Measurements from ENCODE around the gene LRP1B. TPM values are rescaled to one million over a fixed set of nuclear protein-coding genes. Genes with fewer than 3 reads are reported as not detected.

The LRP1B gene
- total and polyA plus RNA-seq, 2 of the 8 experiments (the other 6 are each of a cell fraction or from before 2014, with no cell fraction given): 0.03 TPM; not detected in 1

- no peak overlapping the region for H3K4me2 ChIP-seq (ENCODE audit: insufficient read depth in 1 of 2, low read depth in 2 of 2, low read length in 2 of 2)
Observed at GRCh38 chr2:140916410-140916809, 1214.4 kb downstream of the LRP1B start.

More at GRCh38 chr2:140916410-140916809, 1214.4 kb downstream of the LRP1B start:
- H3K9me3 ChIP-seq (ENCODE audit: insufficient read depth in 2 of 2, low read depth in 1 of 2, low read length in 1 of 2): no peaks in the 10 kb centered on the region
- no peak overlapping the region for H3K27ac ChIP-seq (ENCODE audit: low read depth, low read length)
- H4K8ac ChIP-seq (ENCODE audit: extremely low read depth, insufficient read depth, low read length): no peak overlapping the region
- H3K4me1 ChIP-seq (replicated peaks in 1 of 4; ENCODE audit: control insufficient read depth in 3 of 4, insufficient read depth in 4 of 4, low read length in 3 of 4): no peaks in the 10 kb centered on the region
- H3K36me3 ChIP-seq (ENCODE audit: control insufficient read depth in 2 of 4, insufficient read depth in 4 of 4, low read length in 3 of 4): no peaks in the 10 kb centered on the region
- no peak overlapping the region for H3K56ac ChIP-seq (replicated peaks; ENCODE audit: insufficient read length, low read depth, low read length)
- H3K79me1 ChIP-seq (ENCODE audit: low read depth, low read length): no peaks in the 10 kb centered on the region
- POLR2A ChIA-PET (ENCODE audit: partially characterized antibody): no interaction called here
- CTCF ChIA-PET (ENCODE audit: partially characterized antibody): no interaction called here
- no peaks in the 10 kb centered on the region for H3K27me3 ChIP-seq (replicated peaks in 1 of 4; ENCODE audit: control insufficient read depth in 3 of 4, extremely low read depth in 1 of 4, insufficient read depth in 3 of 4, low read length in 3 of 4)
- FAIRE-seq (no peak), DNase-seq (ENCODE audit: low read depth in 1 of 2, low spot score in 2 of 2) (no peak)
- H2BK15ac ChIP-seq (ENCODE audit: low read length): no peak overlapping the region
- H3K79me2 ChIP-seq (ENCODE audit: control insufficient read depth in 1 of 2, insufficient read depth in 2 of 2, low read length in 2 of 2): no peaks in the 10 kb centered on the region
- no peak overlapping the region for H3K9ac ChIP-seq (replicated peaks in 1 of 4; ENCODE audit: extremely low read depth in 1 of 4, low read depth in 3 of 4, low read length in 3 of 4)
- H2BK120ac ChIP-seq (replicated peaks; ENCODE audit: low read depth, low read length): no peak overlapping the region
- H2AFZ ChIP-seq (ENCODE audit: low read length): no peak overlapping the region
- H3K4me3 ChIP-seq (ENCODE audit: extremely low read depth in 1 of 4, insufficient read depth in 2 of 4, low read depth in 3 of 4, low read length in 4 of 4): no peak overlapping the region
- H4K20me1 ChIP-seq (replicated peaks in 1 of 2; ENCODE audit: control insufficient read depth in 1 of 2, insufficient read depth in 2 of 2, low read length in 2 of 2): no peaks in the 10 kb centered on the region
- H4K5ac ChIP-seq (ENCODE audit: insufficient read length, low read depth, low read length): no peak overlapping the region
- no peak overlapping the region for H2AK5ac ChIP-seq (ENCODE audit: low read depth, low read length)
- no peak overlapping the region for H3K4ac ChIP-seq (replicated peaks; ENCODE audit: insufficient read length, low read depth, low read length)
- no peak overlapping the region for H2BK20ac ChIP-seq (ENCODE audit: low read length)
- no peak overlapping the region for H2BK12ac ChIP-seq (ENCODE audit: low read depth, low read length)
- no peak overlapping the region for H3K18ac ChIP-seq (ENCODE audit: extremely low read depth, low read length)
- no peak overlapping the region for H4K91ac ChIP-seq (replicated peaks; ENCODE audit: insufficient read length, low read length)
- TF ChIP-seq SAP30 (IDR thresholded peaks at IDR 0.05; ENCODE audit: insufficient read depth, insufficient replicate concordance, low read length) (no peak), SRF (IDR thresholded peaks at IDR 0.05; ENCODE audit: low read depth, low read length) (no peak), SP1 (IDR thresholded peaks at IDR 0.05; ENCODE audit: low read depth, low read length) (no peak), SIRT6 (IDR thresholded peaks at IDR 0.05; ENCODE audit: low read length) (no peak), YY1 (IDR thresholded peaks at IDR 0.05; ENCODE audit: low read depth, low read length) (no peak), MAFK (IDR thresholded peaks at IDR 0.05; ENCODE audit: low read depth, low read length) (no peak)
- no peak overlapping the region for H3K23ac ChIP-seq (ENCODE audit: insufficient read length)
- H3K23me2 ChIP-seq (ENCODE audit: low read depth, low read length): no peaks in the 10 kb centered on the region
- no peak overlapping the region for H2BK5ac ChIP-seq (ENCODE audit: low read depth, low read length)
- no peak overlapping the region for H3K14ac ChIP-seq (ENCODE audit: insufficient read length)

All from H1 (cell line).